HG03103 (cell line): Measurements from ENCODE around the gene ENHO.

Source experiments
- ATAC-seq: cut with Tn5 transposase; IDR thresholded peaks from one replicate; pipeline ENCODE4 v1.9.1; 2021; ENCODE audit warnings: low read depth; ENCODE audit not compliant: unreplicated experiment

ENHO gene

DNA sequence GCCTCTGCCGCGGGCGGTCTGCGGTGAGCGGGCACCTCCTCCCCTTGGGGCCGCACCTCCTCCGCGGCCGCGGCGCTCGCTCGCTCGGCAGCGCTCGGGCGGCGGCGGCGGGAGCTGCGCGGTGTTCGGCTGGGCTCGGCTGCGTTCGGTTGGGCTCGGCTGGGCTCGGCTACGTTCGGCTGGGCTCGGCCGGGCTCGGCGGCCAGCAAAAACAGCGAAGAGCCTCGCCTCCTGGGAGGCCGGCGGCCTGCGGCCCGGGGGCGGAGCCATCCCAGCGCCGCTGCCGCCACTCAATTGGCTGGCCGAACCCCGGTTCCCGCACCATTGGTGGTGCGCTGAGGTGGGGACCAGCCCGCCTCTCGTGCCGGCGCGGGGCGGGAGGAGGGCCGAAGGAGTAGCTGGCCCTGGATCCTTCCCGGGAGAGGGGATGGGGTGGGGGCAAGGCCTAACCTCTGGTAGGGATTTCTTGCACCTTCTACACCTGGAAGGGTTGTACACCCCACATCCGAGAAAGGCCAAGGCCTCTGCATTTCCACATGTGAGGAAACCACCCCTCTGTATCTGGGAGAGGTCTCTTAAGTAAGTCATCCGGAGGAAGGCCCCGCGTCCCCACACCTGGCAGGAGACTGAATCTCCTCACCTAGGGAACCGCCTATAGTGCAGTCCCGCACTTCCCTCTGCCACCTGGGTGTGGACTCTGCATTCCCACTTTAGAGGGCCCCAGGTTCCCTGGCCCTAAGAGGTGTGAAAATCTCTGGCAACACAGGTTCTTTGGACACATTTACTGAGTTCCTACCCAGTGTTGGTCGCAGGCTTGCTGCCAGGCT is at the start of gene ENHO:
Gene ENHO, minus strand, starts transcription at position 20 of the 827 bp plus-strand sequence. CDS start 1,295 bp downstream, outside the sequence.
- peak; percentile 87 for ATAC-seq

DNA sequence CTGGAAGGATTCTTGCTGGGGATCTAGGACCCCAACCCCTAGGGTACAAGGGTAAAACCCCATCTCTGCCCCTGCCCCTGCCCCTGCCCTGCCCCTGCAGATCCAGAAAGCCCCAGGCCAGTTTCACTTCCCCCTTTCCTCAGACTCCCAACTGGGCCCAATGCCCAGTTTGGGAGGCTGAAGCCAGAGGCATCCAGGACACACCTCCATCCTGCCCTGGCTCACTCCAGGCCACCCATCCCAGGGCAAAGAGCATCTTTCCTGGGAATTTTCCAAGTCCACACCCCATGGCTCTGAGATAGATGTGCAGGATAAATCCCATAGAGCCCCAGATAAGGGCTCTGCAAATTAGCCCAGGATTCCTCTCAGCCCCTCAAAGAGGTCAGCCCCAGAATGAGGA is 49.3 kb upstream of the ENHO start:
- ATAC-seq, result no peak

DNA sequence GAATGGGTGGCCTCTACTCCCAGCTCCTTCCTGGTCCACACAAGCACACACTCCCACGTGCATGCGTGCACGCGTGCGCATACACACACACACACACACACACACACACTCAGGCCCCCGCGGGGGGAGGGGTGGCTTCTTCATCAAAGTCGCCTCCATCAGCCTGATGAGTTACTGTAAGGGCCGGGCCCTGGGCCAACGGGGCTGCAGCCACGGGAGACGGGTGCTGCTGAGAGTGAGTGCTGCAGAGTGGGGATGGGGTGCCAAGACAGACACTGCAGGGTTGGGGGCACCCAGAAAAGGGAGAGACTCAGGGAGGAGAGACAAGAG is 48.7 kb upstream of the ENHO start:
- no peak for ATAC-seq

DNA sequence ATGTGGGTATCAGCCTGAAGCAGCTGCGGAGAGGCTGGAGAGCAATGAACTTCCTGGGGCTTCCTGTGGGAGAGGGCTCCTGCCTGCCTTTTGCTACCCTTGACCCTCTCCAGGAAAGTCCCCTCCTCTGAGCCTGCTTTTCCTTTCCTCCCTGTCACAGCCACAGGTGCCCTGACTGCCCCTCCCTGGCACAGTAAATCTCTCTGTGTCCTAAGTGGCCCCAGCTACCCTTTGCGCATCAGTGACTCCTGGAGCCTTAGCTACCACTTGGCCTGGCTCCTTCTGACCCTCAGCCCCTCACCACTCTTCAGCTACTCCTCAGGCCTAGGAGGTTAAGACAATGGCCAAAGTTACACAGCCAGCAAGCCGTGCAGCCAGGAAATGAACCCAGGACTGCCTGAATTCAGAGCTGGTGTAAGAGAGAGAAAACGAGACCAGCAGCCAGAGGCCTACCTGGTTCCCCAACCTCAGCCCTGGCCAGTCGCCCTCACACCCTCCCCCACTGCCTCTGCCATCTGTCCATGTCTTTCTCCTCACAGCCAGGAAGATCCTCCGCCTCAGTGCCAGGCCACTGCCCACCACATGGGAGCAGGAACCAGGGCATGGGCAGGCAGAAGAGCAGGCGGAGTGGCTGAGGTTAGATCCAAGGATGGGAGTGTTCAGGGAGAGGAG is 48.2 kb upstream of the ENHO start:
- no peak for ATAC-seq

DNA sequence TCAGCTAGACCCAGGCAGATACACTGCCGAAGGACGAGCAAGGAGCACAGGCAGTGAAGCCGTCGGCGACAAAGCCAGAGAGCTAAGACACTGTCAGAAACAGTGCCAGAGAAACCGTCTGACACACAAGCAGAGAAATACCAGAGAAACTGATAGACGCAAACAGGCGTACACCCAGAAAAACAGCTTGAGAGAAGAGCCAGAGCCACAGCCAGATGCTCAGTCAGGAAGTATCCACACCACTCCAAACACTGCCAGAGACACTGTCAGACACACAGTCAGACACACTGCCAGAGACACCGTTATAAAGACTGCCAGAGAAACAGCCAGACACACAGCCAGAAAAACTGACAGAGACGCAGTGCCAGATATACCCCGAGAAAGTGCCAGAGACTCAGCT is 47.6 kb upstream of the ENHO start:
- no peak for ATAC-seq

DNA sequence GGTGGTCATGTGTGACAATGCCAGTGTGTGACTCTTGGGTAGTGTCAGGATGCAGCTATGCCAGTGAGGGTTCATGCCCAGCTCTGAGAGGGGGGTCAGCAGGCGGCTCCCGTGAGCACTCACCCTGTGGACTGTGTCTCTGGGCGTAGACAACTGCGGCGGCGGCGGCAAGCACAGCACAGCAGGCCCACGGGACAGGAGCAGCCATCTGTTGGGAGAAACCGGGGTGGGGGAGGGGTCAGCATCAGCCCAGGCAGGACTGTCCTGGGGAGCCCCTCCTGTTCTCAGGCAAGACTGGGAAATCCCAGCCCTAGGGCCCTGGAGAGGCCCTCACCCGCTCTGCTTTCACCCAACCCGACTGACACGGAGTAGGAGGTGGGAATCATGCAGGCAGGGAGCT is 46.0 kb upstream of the ENHO start:
- no peak for ATAC-seq

DNA sequence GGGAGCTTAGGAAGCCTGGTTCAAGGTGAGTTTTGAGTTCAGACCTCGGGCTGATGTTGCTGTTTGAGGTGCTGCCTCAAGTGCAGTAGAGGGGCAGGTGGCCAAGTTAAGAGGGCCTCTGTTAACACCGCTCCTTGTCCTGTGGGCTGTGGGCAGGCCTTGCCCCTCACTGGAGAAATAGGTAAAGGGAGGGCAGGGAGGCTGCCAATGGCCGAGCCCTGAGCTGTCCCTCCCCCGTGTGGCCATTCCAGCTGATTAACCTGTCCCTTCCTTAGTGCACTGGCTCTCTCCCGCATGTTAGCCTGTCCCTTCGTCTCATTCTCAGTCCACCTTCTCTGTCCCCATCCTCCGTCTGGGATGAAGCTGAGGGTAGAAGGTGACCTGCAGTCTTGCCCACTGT is 45.3 kb upstream of the ENHO start:
- no peak for ATAC-seq

DNA sequence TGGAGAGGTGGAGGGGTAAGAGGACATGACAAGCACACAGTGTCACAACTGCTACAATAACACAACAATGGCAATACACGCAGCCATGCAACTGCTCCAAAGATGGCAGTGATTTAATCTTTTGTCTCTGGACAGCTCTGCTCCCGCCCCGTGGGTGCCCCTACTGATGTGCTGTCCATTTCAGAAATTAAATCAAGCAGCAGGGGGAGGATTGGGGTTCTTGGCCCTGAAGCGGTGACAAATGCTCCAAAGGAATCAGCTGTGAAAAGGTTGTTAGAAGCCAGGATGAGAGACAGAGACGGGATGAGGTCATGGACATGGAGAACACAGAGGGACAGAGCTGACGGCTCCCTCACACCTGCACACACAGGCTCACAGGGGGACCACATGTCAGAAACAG is 44.2 kb upstream of the ENHO start:
- no peak for ATAC-seq

DNA sequence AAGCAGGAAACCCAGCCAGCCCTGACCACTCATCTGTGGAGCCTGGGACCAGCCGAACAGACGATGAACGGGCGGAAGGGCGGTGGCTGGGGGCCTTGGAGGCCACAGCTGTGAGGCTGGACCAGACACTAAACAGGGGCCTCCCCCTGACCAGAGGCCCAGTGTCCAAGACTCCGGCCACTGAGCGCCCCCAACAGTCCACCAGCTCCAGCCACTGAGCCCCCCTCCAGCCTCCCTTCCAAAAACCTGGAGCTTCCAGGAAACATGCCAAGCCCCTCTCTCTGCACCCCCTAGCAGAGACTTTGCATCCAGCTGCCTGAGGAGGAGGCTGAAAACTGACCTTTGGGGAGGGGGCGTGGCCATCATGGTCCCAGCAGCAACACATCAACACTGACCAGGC is 43.5 kb upstream of the ENHO start:
- ATAC-seq, result no peak

DNA sequence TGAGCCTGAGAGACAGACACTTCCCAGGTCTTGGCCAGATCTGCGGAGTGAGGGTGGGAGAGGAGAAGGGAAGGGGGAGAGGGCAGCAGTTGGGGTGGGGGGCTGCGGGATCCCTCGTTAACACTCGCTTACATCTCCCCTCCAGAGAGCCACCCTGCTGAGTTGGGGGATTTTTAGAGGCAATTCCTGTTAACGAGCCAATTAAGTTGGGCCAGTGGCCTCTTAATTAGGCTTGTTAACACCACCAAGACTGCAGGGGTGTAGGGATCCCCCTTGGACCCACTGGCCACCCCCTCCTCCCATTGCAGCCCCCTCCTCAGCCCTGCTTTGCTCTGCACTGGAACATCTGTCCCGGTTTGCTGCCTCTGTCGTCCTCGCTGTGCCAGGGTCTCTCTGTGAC is 43.1 kb upstream of the ENHO start:
- no peak for ATAC-seq

DNA sequence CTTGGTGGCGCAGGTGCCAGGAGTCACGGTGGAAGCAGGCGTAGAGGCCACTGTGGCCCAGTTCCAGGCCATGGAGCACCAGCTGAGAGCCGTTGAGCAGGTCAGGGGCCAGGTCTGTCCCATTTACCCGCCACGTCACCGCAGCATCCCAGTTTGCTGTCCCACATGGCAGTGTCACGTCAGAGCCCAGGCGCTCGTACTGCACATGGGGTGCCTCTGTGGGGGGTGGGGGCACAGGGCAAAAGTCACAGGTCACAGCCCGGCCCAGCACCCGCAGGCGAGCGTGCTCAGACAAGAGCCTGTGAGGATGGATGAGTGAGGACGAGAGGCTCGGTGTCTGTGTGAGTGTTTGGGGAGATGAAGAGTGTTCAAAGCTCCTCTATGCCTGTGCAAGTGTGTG is 41.8 kb upstream of the ENHO start:
- ATAC-seq, result no peak

DNA sequence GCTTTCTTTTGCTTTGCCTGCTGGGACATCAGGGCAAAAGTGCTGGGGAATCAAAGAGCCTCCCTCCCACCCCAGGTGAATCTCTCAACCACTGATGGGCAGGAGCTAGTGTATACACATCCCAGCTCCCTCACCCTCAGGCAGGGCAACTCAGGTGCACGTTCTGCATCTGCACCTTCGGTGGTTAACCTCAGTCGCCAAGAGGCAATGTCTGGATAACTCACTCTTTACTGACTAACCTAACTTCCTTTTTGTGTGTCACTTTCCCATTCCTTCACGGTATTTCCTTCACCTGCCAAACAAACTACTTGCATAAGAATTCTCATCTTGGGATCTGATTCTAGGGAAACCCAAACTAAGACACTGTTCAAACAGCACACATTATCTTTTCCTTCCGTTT is 40.5 kb upstream of the ENHO start:
- ATAC-seq, result no peak

DNA sequence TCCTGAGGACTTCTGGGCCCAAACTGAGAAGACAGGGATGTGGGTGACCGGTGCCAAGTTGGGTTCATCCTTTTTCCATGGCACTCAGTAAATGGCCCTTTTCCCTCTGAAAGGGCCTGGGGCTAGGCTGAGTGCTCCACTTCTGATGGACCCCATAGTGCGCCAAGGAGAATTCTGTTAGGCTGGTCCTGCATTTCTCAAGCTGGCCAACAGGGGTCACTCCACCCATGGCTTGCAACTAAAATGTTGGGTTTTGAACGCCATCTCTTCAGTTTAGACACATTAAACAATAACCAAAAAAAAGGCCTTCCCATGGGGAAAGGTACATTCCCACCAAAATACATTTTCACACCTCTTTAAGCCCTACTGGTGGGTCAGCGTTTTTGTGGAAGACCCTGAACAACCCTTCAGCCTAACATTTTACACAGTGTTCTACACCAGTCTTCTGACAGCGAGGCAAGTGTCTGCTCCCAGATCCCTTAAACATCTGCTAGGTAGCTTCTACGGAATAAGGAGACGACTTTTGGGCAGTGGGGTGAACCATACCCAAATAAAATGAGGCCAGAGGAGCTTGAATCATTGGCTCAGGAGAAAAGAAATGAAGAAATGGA is 39.5 kb upstream of the ENHO start:
- ATAC-seq, result no peak

DNA sequence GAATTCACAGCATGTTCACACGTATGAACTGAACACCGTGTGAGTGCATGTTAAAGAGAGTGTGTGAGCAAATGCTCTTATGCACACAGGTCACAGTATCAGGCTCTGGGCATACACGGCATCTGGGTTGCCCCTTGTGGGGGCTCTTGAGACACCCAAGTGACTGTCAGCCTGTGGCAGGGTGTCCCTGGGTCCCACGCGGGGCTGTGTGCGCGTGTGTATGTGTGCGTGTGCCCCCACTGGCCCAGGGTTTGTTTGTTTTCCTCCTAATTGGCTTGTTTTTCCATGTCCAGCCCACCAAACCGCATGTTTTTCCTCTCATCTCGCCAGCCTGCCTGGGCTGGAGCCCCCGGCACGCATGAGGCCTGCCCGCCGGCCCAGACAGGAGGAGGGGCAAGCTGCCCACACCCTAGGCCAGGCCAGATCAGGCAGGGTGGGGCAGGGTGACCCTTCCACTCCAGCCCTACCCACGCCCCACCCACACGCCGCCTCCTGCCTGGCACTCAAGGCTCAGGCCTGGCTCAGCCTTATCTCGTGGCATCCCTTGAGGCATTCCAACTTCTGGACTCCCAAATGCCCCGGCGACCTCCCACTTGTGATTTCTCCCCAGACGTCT is 37.9 kb upstream of the ENHO start:
- no peak for ATAC-seq

DNA sequence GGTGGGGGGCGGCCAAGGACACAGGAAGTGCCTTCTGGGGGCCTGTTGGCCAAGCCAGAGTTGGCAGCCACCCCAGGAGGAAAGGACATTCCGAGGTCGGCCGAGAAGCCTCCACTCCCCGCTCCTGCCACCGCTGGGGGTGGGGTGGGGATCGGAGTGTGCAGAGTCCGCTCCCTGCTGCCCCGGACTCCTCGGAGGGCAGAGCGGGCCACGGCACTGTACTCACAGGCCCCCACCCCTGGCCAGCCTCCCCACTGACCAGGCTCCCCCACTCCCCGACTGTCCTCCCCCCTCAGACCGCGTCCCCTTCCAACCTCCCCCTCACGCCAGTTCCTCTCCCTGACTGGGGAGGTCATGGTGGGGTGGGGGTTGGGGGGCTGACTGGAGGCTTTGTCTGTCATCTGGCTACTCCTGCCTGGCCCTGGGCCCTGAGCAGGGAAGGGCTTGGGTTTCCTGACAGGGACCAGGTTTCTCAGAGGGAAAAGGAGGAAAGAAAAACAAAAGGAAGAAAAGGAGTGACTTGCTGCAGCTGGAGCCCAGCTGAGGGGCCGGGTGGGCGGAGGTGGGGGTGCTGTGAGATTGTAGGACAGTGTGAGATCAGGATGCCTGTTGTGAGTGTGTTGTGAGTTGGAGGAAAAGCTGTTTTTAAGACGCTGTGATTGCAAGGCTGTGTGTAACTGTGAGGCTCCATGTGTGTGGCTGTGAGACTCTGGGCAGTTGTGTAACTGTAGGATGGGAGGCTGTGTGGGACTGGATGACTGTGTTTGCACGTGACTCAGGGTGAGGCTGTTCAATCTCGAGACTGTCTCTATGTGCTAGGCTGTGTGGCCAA is 37.0 kb upstream of the ENHO start:
- ATAC-seq, result no peak

DNA sequence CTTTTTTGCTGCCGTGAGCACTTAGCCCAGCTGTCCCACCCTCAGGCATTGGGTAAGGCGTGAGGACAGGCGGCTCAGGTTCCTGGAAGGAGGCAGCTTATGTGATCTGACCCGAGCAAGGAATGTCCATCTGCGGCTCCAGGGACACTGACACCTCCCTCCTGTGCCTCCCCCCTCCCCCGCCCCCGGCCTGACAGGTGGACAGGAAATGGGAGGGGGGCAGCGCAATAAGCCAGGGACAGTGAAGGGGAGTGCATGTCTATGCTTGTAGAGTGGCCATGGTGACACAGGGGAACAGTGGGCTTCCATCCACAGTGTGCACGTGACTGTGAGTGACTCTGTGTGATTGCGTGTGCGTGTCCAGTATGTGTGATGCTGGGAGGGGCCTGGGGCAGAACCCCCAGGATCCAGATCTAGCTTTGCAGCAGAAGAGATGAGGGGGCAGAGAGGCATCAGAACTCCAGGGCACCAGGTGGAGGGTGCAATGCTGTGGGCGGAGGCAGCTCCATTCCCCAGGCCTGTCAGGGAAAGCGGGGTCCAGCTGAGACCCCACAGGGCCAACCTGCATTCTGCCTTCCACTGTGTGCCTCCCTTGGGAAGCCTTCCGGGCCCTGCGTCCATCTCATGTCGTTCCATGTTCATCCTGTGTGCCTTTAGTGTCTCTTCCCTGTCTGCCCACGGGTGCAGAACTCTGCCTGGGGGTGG is 36.3 kb upstream of the ENHO start:
- ATAC-seq, result no peak

DNA sequence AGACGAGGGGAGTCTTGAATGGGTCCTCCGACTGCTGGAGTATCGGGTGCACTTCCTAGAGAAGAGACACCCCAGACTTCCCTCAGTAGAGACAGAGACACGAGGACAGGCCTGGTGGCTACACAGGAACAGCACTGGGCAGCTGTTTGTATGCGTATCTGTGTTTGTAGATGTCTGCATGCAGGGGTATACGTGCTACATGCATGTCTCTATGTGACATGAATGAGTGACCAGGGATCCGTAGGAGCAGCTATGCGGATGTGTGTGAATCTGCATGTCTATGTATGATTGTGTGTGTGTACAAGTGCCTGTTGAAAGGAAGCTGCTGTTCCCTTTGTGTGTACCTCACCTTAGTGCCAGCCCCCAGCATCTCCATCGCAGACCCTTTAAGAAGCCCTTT is 35.6 kb upstream of the ENHO start:
- no peak for ATAC-seq

DNA sequence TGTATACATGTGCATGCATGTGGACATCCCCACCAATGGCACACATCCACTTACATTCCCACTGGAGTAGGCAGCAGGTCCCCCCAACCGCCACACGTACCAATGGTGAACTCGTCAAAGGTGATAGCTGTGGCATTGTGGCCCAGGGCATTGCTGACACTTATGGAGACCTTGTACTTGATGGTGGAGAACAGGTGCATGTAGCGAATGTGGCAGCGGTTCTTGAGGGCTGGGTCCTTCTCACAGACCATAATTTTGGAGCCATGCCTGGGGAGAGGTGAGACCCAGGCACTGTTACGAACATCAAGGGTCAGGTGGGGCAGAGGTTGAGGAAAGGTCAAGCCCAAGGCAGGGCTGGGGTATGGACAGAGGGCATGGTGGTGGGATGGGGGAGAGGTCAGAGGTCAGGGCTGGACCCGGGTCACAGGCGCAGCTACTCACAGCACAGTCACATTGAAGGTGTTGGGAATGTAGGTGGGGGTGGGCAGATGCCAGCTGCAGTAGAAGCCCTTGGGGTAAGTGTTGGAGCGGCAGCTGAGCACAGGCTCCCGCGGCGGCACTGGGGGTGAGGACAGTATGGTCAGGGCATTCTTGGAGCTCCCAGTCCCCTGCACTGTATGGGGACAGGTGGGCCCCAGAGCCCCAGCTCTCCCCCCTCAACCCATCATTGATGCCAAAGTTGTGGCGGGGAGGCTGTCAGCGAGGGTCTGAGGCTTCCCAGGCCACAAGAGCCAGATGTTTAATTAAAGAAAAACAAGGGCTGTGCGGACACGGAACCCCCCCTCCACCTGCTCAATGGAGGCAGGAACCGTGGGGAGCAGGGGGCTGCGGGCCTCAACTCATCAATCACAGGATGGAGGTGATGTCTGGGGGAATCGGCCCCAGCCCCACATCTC is 34.9 kb upstream of the ENHO start:
- ATAC-seq, result no peak

DNA sequence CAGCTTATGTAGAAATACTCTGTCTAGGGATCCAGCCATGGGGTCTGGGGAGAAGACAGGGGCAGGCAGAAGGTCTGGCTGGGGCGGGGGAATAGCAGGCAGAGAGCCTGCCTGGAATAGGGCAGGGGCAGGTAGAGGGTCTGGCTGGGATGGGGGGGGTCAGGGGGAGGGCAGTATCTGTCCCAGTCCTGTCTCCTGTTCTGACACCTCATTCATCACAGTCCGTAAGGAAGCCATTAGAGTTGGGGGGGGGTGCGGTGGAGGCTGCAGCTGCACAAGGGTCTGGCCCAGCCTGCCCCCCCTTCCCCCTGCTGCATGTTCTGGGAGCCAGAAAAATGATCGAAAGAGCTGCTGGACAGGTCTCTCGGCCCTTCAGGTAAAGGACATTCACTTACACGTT is 34.2 kb upstream of the ENHO start:
- no peak for ATAC-seq
